HUES64 (cell line): ENCODE results near the gene IRS1.
"Not testable (repeated sequence)": the region's sequence is repeated elsewhere in the genome, so short reads cannot be mapped to it uniquely, and the experiment has no call there.

Source experiments
- H3K27ac ChIP-seq: 2 replicates; pipeline ENCODE4 v1.7.0; 2013; ENCODE audit warnings: low read depth, low read length, inconsistent platforms
- H3K27me3 ChIP-seq: 2 replicates; pipeline ENCODE4 v1.6.1; 2013; ENCODE audit warnings: mild to moderate bottlenecking, low read length; ENCODE audit not compliant: insufficient read depth
- H3K36me3 ChIP-seq: 2 replicates; pipeline ENCODE4 v1.6.1; 2013; ENCODE audit warnings: mild to moderate bottlenecking, low read length; ENCODE audit not compliant: insufficient read depth
- H3K4me1 ChIP-seq: 2 replicates; pipeline ENCODE4 v1.6.1; 2013; ENCODE audit warnings: mild to moderate bottlenecking, low read length, moderate library complexity; ENCODE audit not compliant: insufficient read depth
- H3K4me3 ChIP-seq: 2 replicates; pipeline ENCODE4 v1.5.1; 2013; ENCODE audit warnings: mild to moderate bottlenecking, low read length, moderate library complexity
- H3K9ac ChIP-seq: 2 replicates; pipeline ENCODE4 v1.6.1; 2013; ENCODE audit warnings: mild to moderate bottlenecking, low read depth, low read length
- H3K9me3 ChIP-seq: 2 replicates; pipeline ENCODE4 v1.6.1; 2013; ENCODE audit warnings: low read depth, low read length; ENCODE audit not compliant: insufficient read depth
- WGBS: fragments of 150-250, 120-280 bp; methylation state at CpG from one replicate; pipeline ENCODE4 v1.1.7; 2013; ENCODE audit warnings: missing lambda C conversion rate; 5-methylcytosine and 5-hydroxymethylcytosine counted together

IRS1 gene

DNA sequence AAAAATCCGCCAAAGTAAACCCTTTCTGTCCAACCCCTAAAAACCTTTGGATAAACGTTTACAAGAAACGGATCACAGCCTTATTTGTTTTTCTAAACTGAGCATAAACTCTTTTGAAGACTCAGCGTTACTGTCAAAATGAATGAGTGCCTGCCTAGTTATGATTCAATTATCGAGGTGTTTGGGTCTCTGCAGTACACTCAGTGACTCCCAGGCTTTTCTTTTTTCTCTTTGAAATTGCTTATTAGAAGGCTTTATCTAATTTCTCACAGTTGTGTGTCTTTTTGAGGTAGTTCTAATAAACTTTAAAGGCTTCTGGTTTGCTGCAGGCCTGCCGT is 36.9 kb upstream of the IRS1 start:
- Histone ChIP-seq H3K27ac (peak overlapping the region; percentile 85), H3K9me3 (no peaks in the 10 kb centered on the region), H3K4me3 (peak overlapping the region; percentile 67), H3K4me1 (peaks cover 4% of the 10 kb centered on the region), H3K27me3 (no peaks in the 10 kb centered on the region), H3K9ac (peak overlapping the region; percentile 77), H3K36me3 (peaks cover 7% of the 10 kb centered on the region; the same call in 1 of the 2 replicates)
- WGBS = 46% methylated on average over 6 of the region's 6 CpGs

DNA sequence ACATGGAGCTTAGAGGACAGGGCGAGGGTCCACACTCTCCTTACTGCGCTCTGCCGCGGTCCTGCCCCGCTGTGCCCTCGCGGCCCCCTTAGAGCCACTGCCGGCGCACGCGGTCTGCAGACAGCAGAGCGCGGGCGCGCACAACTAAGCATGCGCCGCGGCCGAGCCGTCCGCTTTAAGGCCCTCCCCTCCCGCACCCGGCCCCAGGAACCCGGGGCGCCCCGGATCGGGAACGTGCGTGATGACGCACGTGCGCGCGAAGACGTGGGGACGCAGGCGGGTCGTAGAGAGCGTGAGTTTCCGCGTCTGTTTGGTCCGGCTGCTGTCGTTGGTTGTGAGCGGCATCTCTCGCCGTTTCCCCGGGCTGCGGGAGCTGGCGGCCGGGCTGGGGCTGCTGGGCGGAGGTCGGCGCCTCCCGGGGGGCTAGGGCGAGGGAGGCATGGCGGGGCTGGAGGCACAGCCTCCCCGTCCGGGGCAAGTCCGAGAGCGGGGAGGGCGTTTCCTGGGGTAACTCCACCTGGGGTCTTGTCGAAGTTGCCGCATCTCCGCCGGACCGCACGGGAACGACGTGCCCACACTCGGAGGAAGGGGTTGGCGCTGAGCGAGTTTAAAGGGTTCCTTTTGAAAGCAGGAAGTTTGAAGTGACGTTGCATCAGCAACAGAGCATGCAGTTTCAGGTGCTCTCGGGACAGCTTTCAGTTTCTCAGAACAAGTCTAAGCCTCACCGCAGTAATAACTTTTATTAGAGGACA is 36.4 kb upstream of the IRS1 start, which contains the start of gene RHBDD1:
RHBDD1 (plus strand) TSS at position 259 of the 752 bp plus-strand sequence. CDS start 28,640 bp downstream, outside the sequence.
- Histone ChIP-seq H3K4me3 (peak within 1 kb of the TSS; percentile 67), H3K36me3 (0 out of 2 replicates have a peak, but pooled peaks cover 7% of the 10 kb centered on the region), H3K9ac (peak within 1 kb of the TSS; percentile 77), H3K9me3 (no peaks in the 10 kb centered on the region), H3K27me3 (no peaks in the 10 kb centered on the region), H3K27ac (peak within 1 kb of the TSS; percentile 85), H3K4me1 (peaks cover 4% of the 10 kb centered on the region)
- WGBS = 2% methylated on average over 75 of the region's 75 CpGs

DNA sequence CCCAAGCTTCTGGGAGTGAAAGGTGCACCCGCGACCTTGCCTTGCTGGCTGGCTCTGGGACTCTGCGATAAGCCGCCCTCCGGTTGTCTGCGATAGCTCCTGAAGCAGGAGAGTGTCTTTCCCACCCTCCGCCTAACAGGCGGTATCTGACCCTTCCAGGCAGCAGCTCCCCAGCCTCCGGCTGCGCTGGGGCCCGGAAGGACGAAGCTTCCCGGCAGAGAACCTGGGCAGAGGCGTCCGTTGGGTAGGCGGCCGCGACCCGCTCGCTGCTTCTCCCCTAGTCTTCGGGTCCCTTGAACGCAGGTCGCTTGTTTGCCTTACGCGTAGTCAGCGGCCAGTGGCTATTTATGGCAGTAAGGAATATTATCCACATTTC is 35.8 kb upstream of the IRS1 start:
- WGBS = 24% methylated on average over 26 of the region's 26 CpGs

DNA sequence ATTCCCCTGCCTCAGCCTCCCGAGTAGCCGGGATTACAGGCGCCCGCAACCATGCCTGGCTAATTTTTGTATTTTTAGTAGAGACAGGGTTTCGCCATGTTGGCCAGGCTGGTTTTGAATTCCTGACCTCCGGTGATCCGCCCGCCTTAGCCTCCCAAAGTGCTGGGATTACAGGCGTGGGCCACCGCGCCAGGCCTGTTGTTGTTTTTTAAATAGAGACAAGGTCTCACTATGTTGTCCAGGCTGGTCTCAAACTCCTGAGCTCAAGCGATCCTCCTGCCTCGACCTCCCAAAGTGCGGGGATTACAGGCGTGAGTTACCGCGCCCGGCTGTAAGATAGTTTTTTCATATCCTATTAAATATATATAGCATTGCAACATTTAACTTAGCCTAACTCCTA is 35.3 kb upstream of the IRS1 start:
- H3K9me3 ChIP-seq, H3K9ac ChIP-seq, H3K27me3 ChIP-seq, H3K36me3 ChIP-seq, H3K4me1 ChIP-seq, H3K27ac ChIP-seq: not testable (repeated sequence)
- WGBS = 98% methylated on average over 15 of the region's 18 CpGs
- peak overlapping the region; percentile 67 for H3K4me3 ChIP-seq

More for the DNA sequence above, 35.8 kb upstream of the IRS1 start:
- H3K9me3 ChIP-seq = no peaks in the 10 kb centered on the region
- H3K27ac ChIP-seq = peak overlapping the region; percentile 85; the same call in 1 of the 2 replicates
- peaks cover 4% of the 10 kb centered on the region for H3K4me1 ChIP-seq
- peak overlapping the region; percentile 67 for H3K4me3 ChIP-seq
- H3K27me3 ChIP-seq = no peaks in the 10 kb centered on the region
- 0 out of 2 replicates have a peak, but pooled peaks cover 7% of the 10 kb centered on the region for H3K36me3 ChIP-seq
- H3K9ac ChIP-seq = peak overlapping the region; percentile 77

DNA sequence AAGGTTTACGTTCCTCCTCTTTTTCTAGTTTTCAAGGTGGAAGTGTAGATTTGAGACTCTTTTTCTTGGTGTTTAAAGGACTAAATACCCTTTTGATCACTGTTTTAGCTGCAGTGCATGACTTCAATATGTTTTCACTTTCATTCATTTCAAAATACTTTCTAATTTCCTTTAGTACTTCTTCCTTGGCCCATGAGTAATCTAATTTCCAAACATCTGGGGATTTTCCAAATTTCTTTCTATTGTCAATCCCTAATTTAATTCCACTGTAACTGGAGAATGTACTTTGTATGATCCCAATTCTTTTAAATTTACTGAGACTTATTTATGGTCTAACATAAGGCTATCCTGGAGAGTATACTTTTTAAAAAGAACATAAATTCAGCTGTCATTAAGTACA is 32.4 kb upstream of the IRS1 start:
- Histone ChIP-seq H3K9me3 (no peaks in the 10 kb centered on the region), H3K4me3 (no peak overlapping the region), H3K4me1 (peaks cover 4% of the 10 kb centered on the region), H3K27me3 (no peaks in the 10 kb centered on the region), H3K36me3 (no peaks in the 10 kb centered on the region), H3K27ac (no peak overlapping the region), H3K9ac (no peak overlapping the region)
- no CpG with 5 or more reads among the region's 1 CpG for WGBS

DNA sequence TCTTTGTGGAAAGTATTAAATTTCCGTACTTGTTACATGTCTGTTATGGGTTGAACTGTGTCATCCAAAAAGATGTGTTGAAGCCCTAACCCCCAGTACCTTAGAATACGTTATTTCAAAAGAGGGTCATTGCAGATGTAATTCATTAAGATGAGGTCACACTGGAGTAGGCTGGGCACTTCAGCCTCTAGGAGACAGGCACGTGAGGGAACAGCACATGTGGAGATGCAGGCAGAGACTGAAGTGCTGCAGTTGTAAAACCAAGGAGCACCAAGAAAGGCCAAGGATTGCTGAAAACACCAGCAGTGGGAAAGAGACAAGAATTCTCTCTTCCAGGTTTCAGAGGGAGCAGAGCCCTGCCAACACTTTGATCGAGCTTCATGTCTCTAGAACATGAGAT is 31.6 kb upstream of the IRS1 start:
- 82% methylated on average over 4 of the region's 4 CpGs for WGBS

DNA sequence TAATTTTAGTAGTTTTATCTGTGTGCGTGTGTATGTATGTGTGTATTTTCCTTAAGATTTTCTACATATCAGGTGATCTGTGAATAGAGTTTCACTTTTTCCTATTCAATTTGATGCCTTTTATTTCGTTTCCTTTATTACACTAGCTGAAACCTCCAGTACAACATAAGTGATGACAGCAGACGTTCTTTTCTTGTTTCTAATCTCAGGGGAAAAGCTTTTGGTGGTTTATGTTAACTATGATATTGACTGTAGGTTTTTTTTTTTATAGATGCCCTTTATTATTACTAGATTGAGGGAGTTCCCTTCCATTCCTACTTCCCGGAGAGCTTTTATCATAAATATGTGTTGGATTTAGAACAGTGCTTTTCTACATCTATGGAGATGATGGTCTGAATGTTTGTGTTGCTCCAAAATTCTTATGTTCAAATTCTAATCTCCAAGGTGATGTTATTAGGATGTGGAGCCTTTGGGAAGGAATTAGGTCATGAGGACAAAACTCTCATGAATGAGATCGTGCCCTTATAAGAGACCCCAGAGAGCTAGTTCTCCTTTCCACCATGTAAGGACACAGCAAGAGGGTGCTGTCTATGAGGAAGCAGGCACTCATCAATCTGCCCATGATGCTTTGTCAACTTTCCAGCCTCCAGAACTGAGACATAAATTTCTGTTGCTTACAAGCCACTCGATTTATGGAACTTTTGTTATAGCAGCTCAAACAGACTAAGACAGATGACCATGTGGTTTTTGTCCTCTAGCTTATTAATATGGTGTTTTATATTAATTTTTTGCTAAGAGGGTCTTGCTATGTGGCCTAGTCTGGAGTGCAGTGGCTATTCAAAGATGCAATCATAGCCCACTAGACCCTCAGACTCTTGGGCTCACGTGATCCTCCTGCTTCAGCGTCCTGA is 30.4 kb upstream of the IRS1 start:
- Histone ChIP-seq H3K4me3 (no peak overlapping the region), H3K27ac (no peak overlapping the region), H3K36me3 (no peaks in the 10 kb centered on the region), H3K27me3 (no peaks in the 10 kb centered on the region), H3K4me1 (no peaks in the 10 kb centered on the region), H3K9ac (no peak overlapping the region), H3K9me3 (no peaks in the 10 kb centered on the region)
- 90% methylated on average over 5 of the region's 8 CpGs for WGBS

More for the DNA sequence above, 31.6 kb upstream of the IRS1 start:
- H3K4me3 ChIP-seq = no peak overlapping the region
- H3K9ac ChIP-seq = no peak overlapping the region
- H3K9me3 ChIP-seq = no peaks in the 10 kb centered on the region
- no peaks in the 10 kb centered on the region for H3K27me3 ChIP-seq
- no peaks in the 10 kb centered on the region for H3K4me1 ChIP-seq
- no peaks in the 10 kb centered on the region for H3K36me3 ChIP-seq
- no peak overlapping the region for H3K27ac ChIP-seq

DNA sequence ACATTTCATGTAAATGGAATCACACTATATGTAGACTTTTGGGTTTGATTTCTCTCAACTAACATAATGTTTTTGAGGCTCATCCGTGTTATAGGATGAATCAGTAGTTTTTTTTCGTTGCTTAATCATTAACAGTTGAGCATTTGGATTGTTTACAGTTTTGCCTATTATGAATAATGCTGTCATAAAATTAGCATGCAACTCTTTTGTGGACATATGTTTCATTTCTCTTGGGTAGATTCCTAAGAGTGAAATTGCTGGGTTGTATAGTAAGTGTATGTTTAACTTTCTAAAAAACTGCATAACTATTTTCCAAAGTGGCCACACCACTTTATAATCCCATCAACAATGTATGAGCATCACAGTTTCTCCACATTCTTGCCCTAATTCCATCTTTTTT is 28.6 kb upstream of the IRS1 start:
- H3K27me3 ChIP-seq = no peaks in the 10 kb centered on the region
- no peak overlapping the region for H3K27ac ChIP-seq
- WGBS = 93% methylated on average over 2 of the region's 2 CpGs
- H3K36me3 ChIP-seq = no peaks in the 10 kb centered on the region
- H3K4me3 ChIP-seq = no peak overlapping the region
- H3K9ac ChIP-seq = no peak overlapping the region
- no peaks in the 10 kb centered on the region for H3K4me1 ChIP-seq
- H3K9me3 ChIP-seq = no peaks in the 10 kb centered on the region

DNA sequence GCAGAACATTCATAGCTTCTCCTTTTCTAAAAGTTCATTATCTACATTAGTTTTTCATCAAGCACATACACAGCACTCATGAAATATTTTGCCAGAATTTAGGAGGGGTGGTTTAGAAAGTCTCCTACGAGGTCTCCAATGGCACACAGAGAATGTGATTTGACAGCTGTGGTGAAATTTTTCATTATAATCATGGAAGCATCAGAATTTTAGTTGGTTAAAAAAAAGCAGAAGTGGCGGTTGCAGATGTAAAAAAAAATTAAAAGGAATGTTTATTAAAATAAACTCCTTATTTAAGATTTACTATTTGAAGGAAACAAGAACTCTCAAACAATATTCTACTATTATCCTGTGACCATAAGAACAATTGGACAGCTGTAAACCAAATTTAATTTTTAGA is 25.4 kb upstream of the IRS1 start:
- H3K9me3 ChIP-seq = no peaks in the 10 kb centered on the region
- 86% methylated on average over 1 of the region's 2 CpGs for WGBS

DNA sequence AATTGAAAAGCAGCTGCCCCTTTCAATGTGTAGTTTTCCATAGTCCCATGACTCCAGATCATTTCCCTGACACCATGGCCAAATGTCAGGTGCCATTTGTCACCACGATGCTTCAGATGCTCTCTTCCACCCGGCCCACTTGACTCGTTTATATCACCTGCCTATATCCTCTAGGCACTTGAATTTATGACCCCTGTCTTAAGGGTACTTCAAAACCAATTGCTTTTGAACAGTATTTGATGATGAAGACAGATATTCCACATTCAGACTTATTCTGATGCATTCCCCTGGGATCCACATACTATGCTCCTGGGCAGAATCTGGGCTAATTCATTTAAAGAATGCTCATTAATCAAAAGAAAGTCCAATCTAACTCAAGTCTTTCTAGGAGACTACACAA is 19.3 kb upstream of the IRS1 start:
- H3K9me3 ChIP-seq = no peaks in the 10 kb centered on the region
- H3K4me3 ChIP-seq = no peak overlapping the region
- H3K9ac ChIP-seq = no peak overlapping the region
- H3K27ac ChIP-seq = no peak overlapping the region
- no peaks in the 10 kb centered on the region for H3K27me3 ChIP-seq
- H3K4me1 ChIP-seq = no peaks in the 10 kb centered on the region
- H3K36me3 ChIP-seq = no peaks in the 10 kb centered on the region
- WGBS = 94% methylated on average over 3 of the region's 3 CpGs

More for the DNA sequence above, 25.4 kb upstream of the IRS1 start:
- Histone ChIP-seq H3K4me3 (no peak overlapping the region), H3K4me1 (no peaks in the 10 kb centered on the region), H3K27ac (no peak overlapping the region), H3K9ac (no peak overlapping the region), H3K27me3 (no peaks in the 10 kb centered on the region), H3K36me3 (no peaks in the 10 kb centered on the region)

DNA sequence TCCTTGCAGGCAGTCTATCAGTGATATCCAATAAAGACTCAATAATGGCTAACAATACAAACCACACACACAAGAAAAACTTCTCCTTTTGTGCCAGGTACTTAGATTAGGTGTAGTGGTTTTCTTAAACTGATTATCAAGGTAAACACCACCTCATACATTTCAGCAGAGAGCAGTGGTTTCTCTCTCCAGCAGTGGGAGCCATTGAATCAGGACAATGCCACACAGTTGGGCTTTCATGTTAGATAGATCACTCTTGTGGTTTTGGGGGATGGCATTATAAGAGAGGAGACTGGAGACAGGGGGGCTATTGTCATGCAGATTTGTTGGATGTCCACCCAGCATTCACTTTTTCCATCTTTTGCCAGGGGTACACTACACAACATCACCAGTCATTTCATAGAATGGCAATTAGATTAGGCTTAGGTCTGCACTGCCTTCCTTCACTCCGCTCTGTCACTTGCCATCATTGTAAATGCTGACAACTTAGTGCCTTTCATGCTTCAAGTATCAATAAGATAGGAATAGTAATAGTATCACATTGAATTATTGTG is 13.6 kb upstream of the IRS1 start:
- H3K4me3 ChIP-seq = no peak overlapping the region
- 83% methylated on average over 1 of the region's 1 CpG for WGBS
- H3K9me3 ChIP-seq = no peaks in the 10 kb centered on the region
- H3K27ac ChIP-seq = no peak overlapping the region
- no peaks in the 10 kb centered on the region for H3K36me3 ChIP-seq
- H3K9ac ChIP-seq = no peak overlapping the region
- H3K4me1 ChIP-seq = peaks cover 9% of the 10 kb centered on the region
- H3K27me3 ChIP-seq = no peaks in the 10 kb centered on the region
